H1 (cell line): ENCODE results near the gene JUP. TPM values are rescaled to one million over a fixed set of nuclear protein-coding genes. Genes with fewer than 3 reads are reported as not detected.

Experiments
- CTCF ChIA-PET: fragments of 300-600 bp; sonication (Branson Sonifier 250); formaldehyde crosslinking; loops from one replicate; lab custom pipeline; 2021; ENCODE audit not compliant: partially characterized antibody; lab: Charles Lee
- POLR2A ChIA-PET: fragments of 300-600 bp; sonication (Branson Sonifier 250); formaldehyde crosslinking; loops from one replicate; lab custom pipeline; 2021; ENCODE audit warnings: inconsistent platforms; ENCODE audit not compliant: partially characterized antibody; lab: Charles Lee
- DNase-seq, 2 experiments: peaks; one replicate each; pipeline versions ENCODE4 v3.0.0 to v3.0.0-alpha.2; 2010 to 2022; ENCODE audit warnings: low spot score in 2 of 2, low read depth in 1 of 2, mixed read lengths in 1 of 2
- FAIRE-seq: peaks from 2 replicates; lab custom pipeline; 2011; peaks lifted over from hg19 to GRCh38; lab: Jason Lieb, UNC
- H2AFZ ChIP-seq: 2 replicates; pipeline ENCODE4 v1.8.1; 2012; ENCODE audit warnings: low read length, inconsistent platforms
- H2AK5ac ChIP-seq: 2 replicates; pipeline ENCODE4 v1.6.1; 2013; ENCODE audit warnings: low read depth, low read length
- H2BK120ac ChIP-seq: replicated peaks from 2 replicates; pipeline ENCODE3; 2013; ENCODE audit warnings: low read depth, low read length, inconsistent platforms
- H2BK12ac ChIP-seq: 2 replicates; pipeline ENCODE4 v1.6.1; 2013; ENCODE audit warnings: low read depth, low read length
- H2BK15ac ChIP-seq: 2 replicates; pipeline ENCODE4 v1.6.1; 2013; ENCODE audit warnings: low read length
- H2BK20ac ChIP-seq: 2 replicates; pipeline ENCODE4 v1.6.1; 2013; ENCODE audit warnings: low read length
- H2BK5ac ChIP-seq: 2 replicates; pipeline ENCODE4 v1.6.1; 2013; ENCODE audit warnings: low read depth, low read length
- H3K14ac ChIP-seq: 2 replicates; pipeline ENCODE4 v1.6.1; 2013; ENCODE audit warnings: inconsistent platforms; ENCODE audit not compliant: insufficient read length
- H3K18ac ChIP-seq: 2 replicates; pipeline ENCODE4 v1.6.1; 2013; ENCODE audit warnings: low read length; ENCODE audit errors: extremely low read depth
- H3K23ac ChIP-seq: 2 replicates; pipeline ENCODE4 v1.6.1; 2013; ENCODE audit warnings: inconsistent platforms; ENCODE audit not compliant: insufficient read length
- H3K23me2 ChIP-seq: 2 replicates; pipeline ENCODE4 v1.6.1; 2013; ENCODE audit warnings: low read depth, low read length
- H3K27ac ChIP-seq: 2 replicates; pipeline ENCODE4 v1.6.1; 2011; ENCODE audit warnings: low read depth, low read length, inconsistent platforms
- H3K27me3 ChIP-seq, 4 experiments: replicated peaks in 1 of 4; 1 replicate in 1 of 4; 2 replicates in 3 of 4; pipeline versions ENCODE4 v1.6.1 to v1.8.1; 2011 to 2013; ENCODE audit warnings: low read length in 3 of 4, mild to moderate bottlenecking in 3 of 4, inconsistent platforms in 2 of 4, mixed read lengths in 2 of 4, moderate library complexity in 1 of 4; ENCODE audit not compliant: control insufficient read depth in 3 of 4, insufficient read depth in 3 of 4; ENCODE audit errors: extremely low read depth in 1 of 4
- H3K36me3 ChIP-seq, 4 experiments: 2 replicates each; pipeline versions ENCODE4 v1.6.1 to v1.8.1; 2011 to 2013; ENCODE audit warnings: mild to moderate bottlenecking in 4 of 4, low read length in 3 of 4, moderate library complexity in 2 of 4, control low read depth in 1 of 4, inconsistent platforms in 1 of 4; ENCODE audit not compliant: insufficient read depth in 4 of 4, control insufficient read depth in 2 of 4
- H3K4ac ChIP-seq: replicated peaks from 2 replicates; pipeline ENCODE3; 2013; ENCODE audit warnings: low read length, low read depth, mixed read lengths, inconsistent platforms; ENCODE audit not compliant: insufficient read length
- H3K4me1 ChIP-seq, 4 experiments: replicated peaks in 1 of 4; 1 replicate in 1 of 4; 2 replicates in 3 of 4; pipeline versions ENCODE4 v1.6.1 to v1.8.1; 2011 to 2013; ENCODE audit warnings: low read length in 3 of 4, inconsistent platforms in 2 of 4, mixed read lengths in 1 of 4; ENCODE audit not compliant: insufficient read depth in 4 of 4, control insufficient read depth in 3 of 4
- H3K4me2 ChIP-seq, 2 experiments: 2 replicates each; pipeline versions ENCODE4 v1.6.1 to v1.8.1; 2011 to 2013; ENCODE audit warnings: low read depth in 2 of 2, low read length in 2 of 2, control low read depth in 1 of 2, inconsistent platforms in 1 of 2, mild to moderate bottlenecking in 1 of 2; ENCODE audit not compliant: insufficient read depth in 1 of 2
- H3K4me3 ChIP-seq, 4 experiments: fragments of 200-600, 300-600 bp in 1 of 4; sonication (generic), shearing (Covaris generic), sonication (Bioruptor Twin) in 1 of 4; 2 replicates each; pipeline versions ENCODE4 v1.5.1 to v1.8.1; 2011 to 2016; ENCODE audit warnings: low read length in 4 of 4, low read depth in 3 of 4, control low read depth in 2 of 4, inconsistent platforms in 2 of 4, mild to moderate bottlenecking in 2 of 4, mixed read lengths in 1 of 4, moderate library complexity in 1 of 4; ENCODE audit not compliant: insufficient read depth in 2 of 4; ENCODE audit errors: extremely low read depth in 1 of 4
- H3K56ac ChIP-seq: replicated peaks from 2 replicates; pipeline ENCODE3; 2013; ENCODE audit warnings: low read depth, mild to moderate bottlenecking, mixed read lengths, low read length, inconsistent platforms; ENCODE audit not compliant: insufficient read length
- H3K79me1 ChIP-seq: 2 replicates; pipeline ENCODE4 v1.6.1; 2013; ENCODE audit warnings: low read depth, low read length, control low read depth
- H3K79me2 ChIP-seq, 2 experiments: 2 replicates each; pipeline versions ENCODE4 v1.6.1 to v1.8.1; 2012 to 2013; ENCODE audit warnings: low read length in 2 of 2, mild to moderate bottlenecking in 2 of 2, inconsistent platforms in 1 of 2; ENCODE audit not compliant: insufficient read depth in 2 of 2, control insufficient read depth in 1 of 2
- H3K9ac ChIP-seq, 4 experiments: replicated peaks in 1 of 4; 1 replicate in 1 of 4; 2 replicates in 3 of 4; pipeline versions ENCODE4 v1.6.1 to v1.8.1; 2011 to 2013; ENCODE audit warnings: low read depth in 3 of 4, low read length in 3 of 4, control low read depth in 2 of 4, mild to moderate bottlenecking in 2 of 4, moderate library complexity in 2 of 4, inconsistent platforms in 1 of 4; ENCODE audit errors: extremely low read depth in 1 of 4
- H3K9me3 ChIP-seq, 2 experiments: 2 replicates each; pipeline versions ENCODE4 v1.6.1 to v1.8.1; 2012 to 2013; ENCODE audit warnings: mild to moderate bottlenecking in 2 of 2, moderate library complexity in 2 of 2, control low read depth in 1 of 2, inconsistent platforms in 1 of 2, low read depth in 1 of 2, low read length in 1 of 2, mixed read lengths in 1 of 2; ENCODE audit not compliant: insufficient read depth in 2 of 2
- H4K20me1 ChIP-seq, 2 experiments: replicated peaks in 1 of 2; 2 replicates each; pipeline versions ENCODE3 to v1.8.1; 2011 to 2013; ENCODE audit warnings: inconsistent platforms in 2 of 2, low read length in 2 of 2, mild to moderate bottlenecking in 1 of 2; ENCODE audit not compliant: insufficient read depth in 2 of 2, control insufficient read depth in 1 of 2
- H4K5ac ChIP-seq: 2 replicates; pipeline ENCODE4 v1.6.1; 2013; ENCODE audit warnings: low read length, low read depth, mixed read lengths, inconsistent platforms; ENCODE audit not compliant: insufficient read length
- H4K8ac ChIP-seq: 2 replicates; pipeline ENCODE4 v1.8.0; 2013; ENCODE audit warnings: mild to moderate bottlenecking, moderate library complexity, low read length, inconsistent platforms; ENCODE audit not compliant: insufficient read depth; ENCODE audit errors: extremely low read depth
- H4K91ac ChIP-seq: replicated peaks from 2 replicates; pipeline ENCODE3; 2013; ENCODE audit warnings: low read length, mixed read lengths, inconsistent platforms; ENCODE audit not compliant: insufficient read length
- WGBS, 2 experiments: shearing (Covaris generic) in 1 of 2; methylation state at CpG; one replicate each; pipeline versions ENCODE4 v1.1.6 to v1.1.7; 2013 to 2015; ENCODE audit warnings: low lambda C conversion rate in 2 of 2, mixed read lengths in 2 of 2, inconsistent platforms in 1 of 2, low coverage in 1 of 2, missing lambda C conversion rate in 1 of 2; ENCODE audit not compliant: insufficient replicate concordance in 2 of 2, insufficient coverage in 1 of 2, insufficient read length in 1 of 2; ENCODE audit errors: extremely low coverage in 1 of 2, missing lambda C conversion rate in 1 of 2; 5-methylcytosine and 5-hydroxymethylcytosine counted together
- polyA plus RNA-seq, 7 experiments: library from polyadenylated mRNA; depleted of rRNA in 3 of 7; stranded (reverse) in 5 of 7; unstranded in 2 of 7; fragments of >200 nt in 5 of 7; fragments of 200-250 nt in 2 of 7; gene quantifications; 1 replicate in 5 of 7; 2 replicates in 1 of 7; 4 replicates in 1 of 7; pipeline versions ENCODE4 v1.2.1 to v1.2.3, GENCODE V29; 2011 to 2013; ENCODE audit warnings: missing spikeins in 2 of 7, mixed read lengths in 2 of 7
- total RNA-seq: library from RNA; stranded (reverse); fragmentation: NEBNext Ultra II Directional; extraction: Animal tissue kit (Norgen Biotek cat#: 25700); gene quantifications from 2 replicates; pipeline ENCODE4 v1.2.1, GENCODE V29; 2021

Gene JUP
- total and polyA plus RNA-seq, 2 of the 8 experiments (the other 6 are each of a cell fraction or from before 2014, with no cell fraction given): 62.8 to 102 TPM

DNA sequence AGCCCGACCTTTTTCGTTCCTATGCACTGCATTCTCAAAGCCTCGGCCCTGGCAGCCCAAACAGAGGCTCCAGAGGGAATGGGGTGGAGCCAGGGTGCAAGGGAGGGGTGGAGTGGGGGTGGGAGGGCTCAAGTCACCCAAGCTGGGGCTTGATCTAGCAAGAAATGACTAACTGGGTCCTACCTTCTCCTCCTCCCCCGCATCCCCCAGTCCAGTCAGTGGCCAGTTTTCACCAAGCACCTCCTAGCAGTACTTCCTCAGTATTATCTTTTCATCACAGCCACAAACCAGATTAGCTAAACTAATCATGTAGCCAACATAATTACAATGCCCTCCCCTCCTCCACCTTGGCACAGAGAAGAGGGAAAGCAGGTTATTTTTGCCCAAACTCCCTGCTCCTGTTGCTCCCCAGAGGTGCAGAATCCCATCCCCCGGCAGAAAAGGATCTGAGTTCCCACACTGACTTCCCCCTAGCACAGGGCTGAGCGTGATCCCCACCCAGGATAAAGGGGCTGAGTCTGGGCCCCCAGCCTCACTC lies 2.2 kb downstream of the JUP start:
- Histone ChIP-seq H3K4ac (peak overlapping the region; percentile 88), H3K79me2 (peaks cover 0 to 45% of the 10 kb centered on the region in 2 experiments; a peak in 3 of 4 replicates), H4K91ac (peak overlapping the region; percentile 67), H4K5ac (peak overlapping the region; percentile 78), H4K8ac (no peak overlapping the region), H2AFZ (no peak overlapping the region), H3K36me3 (no peaks in the 10 kb centered on the region), H2BK120ac (peak overlapping the region; percentile 94), H3K27me3 (no peaks in the 10 kb centered on the region), H3K4me2 (peak overlapping the region; percentile 89 to 97), H2BK15ac (no peak overlapping the region), H3K9me3 (no peaks in the 10 kb centered on the region), H3K4me3 (peak overlapping the region; percentile 64 to 80 (median 72)), H3K56ac (peak overlapping the region; percentile 71), H3K23ac (no peak overlapping the region), H2BK20ac (peak overlapping the region; percentile 96; the same call in 1 of the 2 replicates), H3K23me2 (peaks cover 16% of the 10 kb centered on the region), H3K18ac (peak overlapping the region; percentile 93), H2AK5ac (0 out of 2 replicates have a peak overlapping the region, but pooled peaks have one; percentile 90), H3K27ac (peak overlapping the region; percentile 82), H3K79me1 (peaks cover 10% of the 10 kb centered on the region), H3K9ac (peak overlapping the region in 3 of 4 experiments; percentile 62 to 84 (median 73); a peak in 6 of 7 replicates), H2BK5ac (peak overlapping the region; percentile 76), H2BK12ac (peak overlapping the region; percentile 98), H3K14ac (no peak overlapping the region), H3K4me1 (peaks cover 2 to 19% (median 13%) of the 10 kb centered on the region in 4 experiments), H4K20me1 (peaks cover 0 to 8% of the 10 kb centered on the region in 2 experiments)
- no peak for DNase-seq
- ChIA-PET POLR2A (interaction anchor here (0.5 to 9.3 kb wide), 14 partner anchors 9 to 135 kb away, joined by 3 to 84 read pairs (median 12); partner anchors contain the start of genes ACLY, EIF1, FKBP10 and HAP1), CTCF (interaction anchor here (0.7 to 2.9 kb wide), 7 partner anchors 7 to 98 kb away, joined by 3 to 21 read pairs (median 4); no protein-coding TSS in a partner anchor)
- FAIRE-seq: peak; percentile 19
- WGBS, 2 experiments: 24% methylated on average over 6 of the region's 6 CpGs; no CpG with 5 or more reads in 1 of the 2 experiments
